ENCODE measurements around the gene SMG1.
A peak's percentile ranks its signal among the peaks of the same experiment; 100 is the strongest.
"Not testable (repeated sequence)": the region's sequence is repeated elsewhere in the genome, so short reads cannot be mapped to it uniquely, and the experiment has no call there.

SMG1 gene

DNA sequence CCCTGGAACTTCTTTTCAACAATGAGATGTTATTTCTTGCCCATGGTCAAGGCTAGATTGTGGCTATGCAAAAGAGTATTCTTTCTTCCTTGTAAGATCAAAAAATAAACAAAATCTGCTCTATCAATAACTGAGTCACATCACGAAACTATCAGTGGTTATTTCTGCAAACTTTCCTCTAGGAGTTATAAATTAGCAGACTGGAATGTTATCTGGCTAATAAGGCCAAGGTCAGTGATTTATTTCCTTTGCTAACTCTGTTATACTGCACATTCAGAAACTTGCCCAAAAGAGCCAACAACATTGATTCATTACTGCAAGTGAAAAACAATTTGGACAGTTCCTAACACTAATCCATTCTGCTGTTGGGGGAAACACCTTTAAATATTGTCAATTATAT, 129.8 kb downstream of the SMG1 start:
- no peak for DNase-seq

DNA sequence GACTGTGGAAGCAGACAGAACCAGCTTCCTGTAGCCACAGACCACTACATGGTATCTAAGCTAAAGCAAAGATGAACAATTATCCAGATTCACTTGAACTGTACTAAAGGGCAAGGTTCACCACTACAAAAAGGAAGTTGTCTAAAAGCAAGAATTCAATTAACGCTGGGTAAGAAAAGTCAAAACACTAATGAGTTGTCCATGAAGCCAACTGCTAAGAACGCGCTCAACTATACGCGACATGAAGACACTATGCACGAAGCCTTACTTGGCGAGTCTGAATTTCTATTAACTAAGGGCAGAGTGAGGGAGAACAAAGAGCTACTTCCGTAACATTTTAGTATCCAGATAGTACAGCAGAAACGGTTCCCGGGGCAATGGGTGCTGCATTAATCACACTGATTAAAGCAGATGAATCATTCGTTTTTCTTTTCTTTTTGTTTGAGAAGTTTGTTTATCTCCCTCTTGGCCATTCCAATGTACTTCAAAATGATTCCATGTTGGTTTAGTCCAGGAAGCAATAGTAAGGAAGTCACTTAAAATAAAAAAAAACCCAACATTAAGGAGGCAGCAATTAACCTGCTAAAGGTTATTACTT, 133.3 kb downstream of the SMG1 start:
- no peak for DNase-seq

DNA sequence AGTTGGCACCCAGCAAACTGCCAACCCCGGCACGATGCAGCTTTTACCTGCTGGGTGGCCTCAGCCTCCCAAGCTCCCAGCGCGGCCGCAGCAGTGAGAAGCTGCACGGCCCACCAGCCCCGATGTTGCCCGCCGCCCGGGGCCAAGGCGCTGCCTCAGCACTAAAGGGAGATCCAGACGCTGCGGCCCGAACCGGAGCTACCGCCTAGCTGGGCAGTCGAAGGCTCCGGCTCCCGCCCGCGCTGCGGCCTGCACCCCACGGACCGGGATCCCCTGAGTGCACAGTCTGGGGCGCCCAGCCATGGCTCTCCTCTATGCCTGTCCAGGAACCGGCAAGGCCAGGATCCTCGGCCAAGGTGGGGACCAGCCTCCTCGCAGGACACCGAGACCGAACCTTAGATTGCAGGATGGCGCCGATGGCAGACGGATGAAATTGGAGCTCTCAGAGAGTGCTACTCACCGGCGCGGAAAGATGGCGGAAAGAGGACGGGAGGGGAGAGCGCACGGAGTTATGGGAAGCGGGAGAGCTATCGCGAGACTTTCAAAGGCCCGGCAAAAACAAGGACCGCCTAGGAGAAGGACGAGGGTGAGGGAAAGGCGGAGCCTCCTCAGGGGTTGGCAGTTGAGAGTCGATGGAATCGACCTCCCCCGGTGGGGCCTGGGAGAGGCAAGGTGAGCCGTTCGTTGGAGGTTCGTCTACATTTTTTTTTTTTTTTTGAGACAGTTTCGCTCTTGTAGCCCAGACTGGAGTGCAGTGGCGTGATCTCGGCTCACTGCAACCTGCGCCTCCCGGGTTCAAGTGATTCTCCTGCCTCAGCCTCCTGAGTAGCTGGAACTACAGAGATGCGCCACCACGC, 136.1 kb downstream of the SMG1 start, which contains the start of gene RPS15A:
Gene RPS15A (minus strand): TSS at position 485 of the 857 bp plus-strand sequence. CDS start 1,221 bp downstream, outside the sequence.
- DNase-seq: peak; percentile 91 to 96

DNA sequence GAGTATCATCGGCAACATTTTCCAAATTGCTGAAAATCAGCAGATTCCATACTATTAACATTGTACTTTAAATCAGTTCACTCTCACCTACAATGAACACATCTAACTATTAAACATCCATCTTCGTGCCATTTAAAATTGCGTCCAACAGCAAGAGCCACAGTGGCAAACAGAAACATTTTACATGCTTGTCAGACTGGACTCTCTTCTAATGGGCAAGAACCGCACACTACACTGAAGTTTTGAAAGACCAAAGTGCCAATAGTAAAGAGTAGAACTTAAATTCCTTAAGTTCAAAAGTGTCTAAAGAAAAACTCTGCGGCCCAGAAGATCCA, 136.7 kb downstream of the SMG1 start:
- no peak for DNase-seq

DNA sequence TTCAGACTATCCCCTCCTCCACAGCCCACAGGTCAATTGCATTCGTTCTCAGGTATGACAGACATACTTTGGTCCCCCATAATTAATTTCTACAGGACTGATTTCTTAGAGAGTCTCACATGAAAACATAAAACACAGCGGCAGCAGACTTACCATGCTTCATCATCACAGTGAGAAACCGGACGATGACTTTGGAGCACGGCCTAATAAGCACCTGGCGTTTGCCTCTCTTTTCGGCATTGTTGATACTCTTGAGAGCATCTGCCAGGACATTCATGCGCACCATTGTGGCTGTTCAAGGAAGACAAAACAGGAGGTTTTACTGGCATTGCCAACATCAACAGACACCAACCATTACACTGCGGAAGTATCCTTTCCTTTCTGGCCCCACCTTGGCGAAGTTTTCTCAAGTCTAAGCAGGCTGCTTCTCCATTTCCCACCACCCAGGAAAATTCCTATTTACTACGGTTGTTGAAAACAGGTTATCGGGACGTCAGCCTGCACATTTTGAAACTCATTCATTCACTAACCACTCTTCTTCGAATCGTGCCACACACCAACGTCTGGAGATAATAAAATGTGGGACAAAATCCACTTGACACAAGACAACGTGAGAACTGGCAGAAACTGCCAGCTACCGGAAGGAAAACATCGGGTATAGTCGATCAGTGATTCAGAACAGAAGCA, 137.2 kb downstream of the SMG1 start:
- DNase-seq: no peak

DNA sequence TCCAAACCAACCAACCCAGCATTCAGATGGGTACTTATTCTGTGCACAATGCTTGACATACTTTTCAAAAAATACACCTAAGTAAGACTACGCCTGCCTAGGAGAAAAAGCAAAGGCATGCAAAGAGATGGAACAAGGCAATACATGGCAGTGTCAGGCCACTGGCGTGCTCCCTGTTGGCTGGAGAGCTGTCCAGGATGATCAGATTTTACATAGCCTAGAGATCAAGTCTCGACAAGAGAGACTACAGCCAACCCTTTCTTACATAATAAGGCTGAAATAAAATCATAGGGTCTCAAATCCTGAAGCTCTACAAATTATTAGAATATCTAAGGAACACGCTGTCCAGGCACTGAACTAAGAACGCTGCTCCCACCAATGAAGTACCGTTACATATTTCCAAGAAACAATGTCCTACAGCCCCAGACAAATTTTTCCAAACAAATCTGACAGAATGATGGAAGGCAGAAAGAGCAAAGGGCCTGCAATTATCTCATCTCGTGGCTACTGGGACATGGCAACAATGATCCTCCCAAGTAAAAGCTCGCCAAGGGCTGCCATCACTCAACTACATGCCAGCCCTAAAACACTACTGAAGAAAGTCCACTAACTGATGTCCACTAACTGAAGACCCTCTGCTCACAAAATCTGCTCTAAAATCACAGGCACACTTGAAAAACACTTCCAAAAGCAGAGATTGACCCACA, 141.1 kb downstream of the SMG1 start:
- DNase-seq: no peak

DNA sequence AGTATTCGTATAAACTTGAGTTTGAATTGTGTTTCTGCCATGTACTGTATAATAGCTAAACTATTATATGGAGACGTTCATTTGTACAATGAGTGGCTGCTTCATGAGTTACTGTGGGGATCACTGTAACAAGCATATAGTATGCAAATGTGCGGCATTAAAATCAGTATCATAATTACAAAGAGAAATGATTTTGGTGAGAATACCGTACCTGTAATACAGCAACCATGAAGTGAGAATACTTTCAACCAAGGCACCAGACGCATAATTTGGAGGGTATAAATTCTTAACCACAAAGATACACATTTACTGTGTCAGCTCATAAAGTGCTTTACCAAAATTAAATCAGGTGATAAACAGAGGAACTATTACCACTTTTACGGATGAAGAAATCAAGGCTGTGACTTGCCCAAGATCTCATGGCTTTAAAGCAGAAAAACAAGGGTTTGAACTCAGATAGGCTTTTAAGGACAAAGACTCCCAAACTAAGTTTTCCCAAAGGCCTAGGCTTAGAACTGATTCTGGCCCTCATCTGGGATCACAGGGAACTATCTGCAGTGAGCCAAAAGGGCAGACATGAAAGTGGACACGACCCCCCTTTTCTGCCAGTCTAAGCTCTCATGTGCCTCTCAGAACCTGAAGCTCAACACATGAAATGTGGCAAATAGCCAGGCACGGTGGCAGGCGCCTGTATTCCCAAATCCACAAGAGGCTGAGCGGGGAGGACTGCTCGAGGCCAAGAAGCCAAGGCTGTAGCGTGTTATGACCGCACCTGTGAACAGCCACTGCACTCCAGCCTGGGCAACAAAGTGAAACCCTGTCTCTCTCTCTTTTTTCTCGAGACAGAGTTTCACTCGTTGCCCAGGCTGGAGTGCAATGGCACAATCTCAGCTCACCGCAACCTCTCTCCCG, 142.5 kb downstream of the SMG1 start:
- DNase-seq: no peak

DNA sequence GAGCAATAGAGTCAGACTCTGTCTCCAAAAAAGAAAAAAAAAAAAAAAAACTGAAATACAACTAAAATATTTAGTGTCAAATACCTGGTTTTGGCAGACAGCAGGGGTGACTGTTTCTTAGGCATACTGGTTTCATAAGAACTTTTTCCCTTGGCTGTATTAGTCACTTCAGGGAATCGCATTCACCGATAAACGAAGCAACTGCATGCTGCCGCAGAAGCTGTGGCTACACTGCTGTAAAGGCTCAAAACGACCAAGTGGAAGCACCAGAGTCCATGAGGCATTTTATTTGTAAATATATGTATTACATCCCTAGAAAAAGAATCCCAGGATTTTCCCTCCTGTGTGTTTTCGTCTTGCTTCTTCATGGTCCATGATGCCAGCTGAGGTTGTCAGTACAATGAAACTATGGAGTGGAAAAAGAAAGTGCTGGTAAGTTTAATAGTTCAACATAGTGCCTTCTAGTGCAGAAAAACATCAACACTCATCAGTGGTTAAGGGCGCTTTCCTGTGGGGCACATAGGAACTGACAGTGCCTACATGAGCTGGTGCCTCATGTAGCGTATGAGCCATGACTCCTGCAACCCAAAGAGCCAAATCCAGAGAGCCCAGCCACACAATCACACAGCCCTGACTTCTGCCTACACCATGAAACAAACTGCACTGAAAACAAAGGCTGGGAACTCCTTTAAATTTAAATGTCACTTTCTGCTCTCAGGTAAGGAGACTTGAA, 143.3 kb downstream of the SMG1 start:
- DNase-seq: no peak

DNA sequence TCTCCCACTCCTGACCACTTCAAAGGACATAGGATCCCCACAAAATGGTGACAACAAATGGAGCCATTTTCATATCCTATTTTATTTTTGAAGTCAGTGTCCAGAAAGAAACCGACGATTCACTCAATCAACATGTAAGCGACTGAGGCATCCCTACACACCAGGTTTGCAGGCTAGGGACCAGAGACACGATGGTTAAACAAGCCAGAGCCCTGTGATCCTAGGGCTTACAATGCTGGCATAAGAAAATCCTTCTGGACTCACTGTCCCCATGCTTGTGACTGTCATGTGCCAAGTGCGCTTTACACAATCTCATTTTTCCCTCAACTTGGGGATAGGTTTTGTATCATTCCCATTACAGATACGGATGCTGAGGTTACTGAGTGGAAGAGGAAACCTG, 145.0 kb downstream of the SMG1 start:
- DNase-seq: not testable (repeated sequence)

DNA sequence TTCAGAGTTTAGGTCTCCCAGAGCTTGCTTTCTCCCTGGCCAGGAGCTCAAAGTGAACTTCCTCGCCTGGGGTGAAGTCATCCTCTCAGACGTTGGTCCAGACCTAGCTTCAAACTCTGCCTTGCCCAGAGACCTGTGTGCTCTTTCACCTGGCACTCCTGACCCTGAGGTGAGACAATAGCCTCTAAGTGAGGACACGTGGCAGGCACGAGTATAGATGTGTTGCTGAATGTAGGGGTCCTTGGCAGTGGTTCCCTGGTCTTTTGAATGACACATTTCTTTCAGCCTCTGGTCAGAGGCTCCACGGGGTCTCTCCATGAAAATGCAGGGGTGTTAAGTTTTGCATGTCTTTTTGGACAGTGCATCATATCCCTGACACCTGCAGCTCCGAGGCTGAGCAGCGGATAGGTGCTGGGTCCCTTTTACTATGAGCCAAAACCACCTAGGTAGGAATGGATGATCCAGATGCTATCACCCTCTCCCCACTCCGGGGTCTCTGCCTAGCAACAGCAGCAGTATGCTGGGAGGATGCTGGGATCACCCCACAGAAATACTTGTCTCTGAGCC, 145.7 kb downstream of the SMG1 start:
- DNase-seq: not testable (repeated sequence)

DNA sequence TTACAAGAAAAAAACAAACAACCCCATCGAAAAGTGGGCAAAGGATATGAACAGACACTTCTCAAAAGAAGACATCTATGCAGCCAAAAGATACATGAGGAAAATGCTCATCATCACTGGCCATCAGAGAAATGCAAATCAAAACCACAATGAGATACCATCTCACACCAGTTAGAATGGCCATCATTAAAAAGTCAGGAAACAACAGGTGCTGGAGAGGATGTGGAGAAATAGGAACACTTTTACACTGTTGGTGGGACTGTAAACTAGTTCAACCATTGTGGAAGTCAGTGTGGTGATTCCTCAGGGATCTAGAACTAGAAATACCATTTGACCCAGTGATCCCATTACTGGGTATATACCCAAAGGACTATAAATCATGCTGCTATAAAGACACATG, 148.5 kb downstream of the SMG1 start:
- DNase-seq: not testable (repeated sequence)

DNA sequence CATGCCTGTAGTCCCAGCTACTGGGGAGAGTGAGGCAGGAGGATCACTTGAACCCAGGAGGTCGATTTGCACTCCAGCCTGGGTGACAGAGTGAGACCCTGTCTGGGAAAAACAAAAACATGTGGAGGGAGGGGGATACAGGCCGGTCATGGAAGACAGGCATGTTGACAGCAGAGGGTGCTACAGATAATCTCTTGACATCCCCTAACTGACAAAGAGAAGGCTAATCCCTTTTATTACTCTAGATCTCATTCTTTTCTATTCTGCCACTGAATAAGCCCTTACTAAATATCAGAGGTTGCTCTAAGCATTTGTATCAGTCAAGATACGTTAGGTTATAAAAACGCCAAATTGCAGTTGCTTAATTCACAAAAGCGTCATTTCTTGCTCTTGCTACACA, 149.9 kb downstream of the SMG1 start:
- DNase-seq: not testable (repeated sequence)

DNA sequence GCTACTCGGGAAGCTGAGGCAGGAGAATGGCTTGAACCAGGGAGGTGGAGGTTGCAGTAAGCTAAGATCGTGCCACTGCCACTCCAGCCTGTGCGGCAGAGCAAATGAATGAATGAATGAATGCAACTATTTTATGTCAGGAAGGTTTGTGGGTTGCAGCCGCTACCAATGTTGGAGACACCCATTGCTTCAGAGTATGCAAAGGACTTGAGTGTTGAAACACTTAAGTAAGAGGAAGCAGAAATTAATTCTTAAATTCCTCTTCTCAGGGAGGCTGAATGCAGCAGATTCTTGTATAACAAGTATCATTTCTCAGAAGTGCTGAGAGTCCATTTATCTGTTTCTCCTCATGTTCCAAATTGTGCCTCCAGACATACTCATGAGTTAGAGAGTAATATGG, 151.6 kb downstream of the SMG1 start:
- DNase-seq: not testable (repeated sequence)

DNA sequence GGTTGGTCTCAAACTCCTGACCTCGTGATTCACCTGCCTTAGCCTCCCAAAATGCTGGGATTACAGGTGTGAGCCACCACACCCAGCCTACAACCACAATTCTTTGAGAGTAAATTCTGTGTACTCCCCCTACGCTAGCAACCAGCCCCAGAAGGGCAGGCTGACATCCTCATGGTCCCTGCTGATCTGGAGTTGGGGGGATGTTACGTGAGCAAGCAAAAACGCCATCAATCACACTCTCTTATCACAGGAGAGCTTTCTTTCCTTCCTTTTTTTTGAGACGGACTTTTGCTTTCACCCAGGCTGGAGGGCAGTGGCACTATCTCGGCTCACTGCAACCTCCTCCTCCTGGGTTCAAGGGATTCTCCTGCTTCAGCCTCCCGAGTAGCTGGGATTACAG, 154.0 kb downstream of the SMG1 start:
- DNase-seq: not testable (repeated sequence)

DNA sequence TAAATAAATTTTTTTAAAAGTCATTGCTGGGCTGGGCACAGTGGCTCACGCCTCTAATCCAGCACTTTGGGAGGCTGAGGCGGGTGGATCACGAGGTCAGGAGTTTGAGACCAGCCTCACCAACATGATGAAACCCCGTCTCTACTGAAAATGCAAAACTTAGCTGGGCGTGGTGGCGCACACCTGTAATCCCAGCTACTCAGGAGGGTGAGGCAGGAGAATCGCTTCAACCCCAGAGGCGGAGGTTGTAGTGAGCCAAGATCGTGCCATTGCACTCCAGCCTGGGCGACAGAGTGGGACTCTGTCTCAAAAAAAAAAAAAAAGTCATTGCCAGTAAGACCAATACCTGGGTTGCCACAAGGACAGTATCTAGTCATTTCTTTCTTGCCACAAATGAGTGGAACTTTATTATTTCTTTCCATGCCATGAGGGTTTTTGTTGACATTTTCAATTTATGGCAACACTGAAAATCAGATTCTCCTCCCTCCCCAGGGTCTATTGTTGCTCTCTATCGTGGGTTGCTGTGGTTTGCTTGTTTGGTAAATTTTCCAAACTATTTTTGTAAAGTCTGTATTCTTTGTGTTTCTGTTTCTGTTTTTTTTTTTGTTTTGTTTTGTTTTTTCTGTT, 155.8 kb downstream of the SMG1 start:
- not testable (repeated sequence) for DNase-seq

DNA sequence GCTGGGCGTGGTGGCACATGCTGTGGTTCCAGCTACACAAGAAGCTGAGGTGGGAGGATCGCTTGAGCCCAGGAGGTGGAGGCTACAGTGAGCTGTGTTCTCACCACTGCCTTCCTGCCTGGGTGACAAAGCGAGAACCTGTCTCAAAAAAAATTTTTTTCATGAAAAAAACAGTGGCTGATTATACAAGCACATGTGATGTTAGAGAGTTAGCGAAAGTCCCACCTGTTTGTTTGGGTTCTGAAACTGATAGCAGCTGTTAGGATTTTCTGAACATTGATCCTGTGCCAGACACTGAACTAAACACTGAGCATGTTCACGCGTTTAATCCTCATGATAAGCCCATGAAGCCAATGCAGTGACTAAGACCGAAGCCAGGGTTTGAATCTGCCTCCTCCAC, 159.0 kb downstream of the SMG1 start:
- not testable (repeated sequence) for DNase-seq

DNA sequence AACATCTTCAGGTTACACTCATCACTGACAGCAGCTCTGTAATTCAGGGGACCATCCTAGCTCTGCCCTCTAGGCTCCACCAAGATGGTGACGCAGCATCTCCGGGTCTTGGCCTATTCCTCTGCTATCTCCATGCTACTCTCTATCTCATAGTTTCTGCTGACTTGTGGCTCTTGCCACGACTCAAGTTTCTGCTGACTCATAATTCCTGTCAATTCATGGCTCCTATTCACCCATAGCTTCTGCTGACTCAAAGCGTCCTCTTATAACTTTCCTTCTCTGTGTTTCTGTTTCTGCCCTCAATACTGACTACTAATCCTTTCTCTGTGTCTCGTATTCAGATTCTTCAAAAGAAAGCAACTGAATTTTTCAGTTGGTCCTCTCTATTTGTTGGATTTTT, 163.5 kb downstream of the SMG1 start:
- not testable (repeated sequence) for DNase-seq

DNA sequence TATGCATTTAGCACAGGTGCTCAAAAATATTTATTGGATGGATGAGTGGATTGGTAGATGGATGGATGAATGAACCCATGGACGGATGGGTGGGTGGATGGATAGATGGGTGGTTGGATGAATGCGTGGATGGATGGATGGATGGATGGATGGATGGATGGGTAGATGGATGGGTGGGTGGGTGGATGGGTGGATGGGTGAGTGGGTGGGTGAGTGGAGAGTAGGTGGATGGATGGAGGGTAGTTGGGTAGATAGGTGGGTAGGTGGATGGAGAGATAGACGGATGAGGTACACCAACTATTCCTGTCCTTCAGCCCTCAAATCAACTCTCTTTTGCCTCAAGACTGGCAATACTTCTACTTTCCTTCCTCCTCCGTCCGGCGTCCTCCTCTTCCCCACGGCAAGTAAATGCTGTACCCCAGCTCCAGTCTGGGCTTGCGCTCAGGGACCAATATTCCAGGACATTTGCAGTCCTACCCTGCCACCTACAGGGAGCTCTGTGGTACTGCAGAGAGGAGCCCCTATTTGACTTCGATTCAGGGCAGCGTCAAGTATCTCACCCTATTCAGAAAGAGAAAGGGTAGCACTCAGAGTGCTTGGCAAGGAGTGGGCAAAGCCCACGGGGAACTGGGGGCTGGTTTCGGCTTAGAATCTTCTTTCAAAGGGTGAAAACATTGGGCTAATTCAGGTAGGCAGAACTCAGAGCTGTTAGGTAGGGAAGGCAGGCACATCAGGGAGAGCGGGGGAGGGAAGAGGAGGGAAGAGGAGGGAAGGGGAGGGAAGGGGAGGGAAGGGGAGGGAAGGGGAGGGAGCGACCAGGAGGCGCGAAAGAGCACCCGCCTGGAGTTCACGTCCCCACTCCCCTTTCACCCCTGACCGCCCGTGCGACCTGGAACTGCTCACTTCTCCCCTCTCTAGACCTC, 166.3 kb downstream of the SMG1 start:
- DNase-seq: peak in 1 of 2 experiments; percentile 45

DNA sequence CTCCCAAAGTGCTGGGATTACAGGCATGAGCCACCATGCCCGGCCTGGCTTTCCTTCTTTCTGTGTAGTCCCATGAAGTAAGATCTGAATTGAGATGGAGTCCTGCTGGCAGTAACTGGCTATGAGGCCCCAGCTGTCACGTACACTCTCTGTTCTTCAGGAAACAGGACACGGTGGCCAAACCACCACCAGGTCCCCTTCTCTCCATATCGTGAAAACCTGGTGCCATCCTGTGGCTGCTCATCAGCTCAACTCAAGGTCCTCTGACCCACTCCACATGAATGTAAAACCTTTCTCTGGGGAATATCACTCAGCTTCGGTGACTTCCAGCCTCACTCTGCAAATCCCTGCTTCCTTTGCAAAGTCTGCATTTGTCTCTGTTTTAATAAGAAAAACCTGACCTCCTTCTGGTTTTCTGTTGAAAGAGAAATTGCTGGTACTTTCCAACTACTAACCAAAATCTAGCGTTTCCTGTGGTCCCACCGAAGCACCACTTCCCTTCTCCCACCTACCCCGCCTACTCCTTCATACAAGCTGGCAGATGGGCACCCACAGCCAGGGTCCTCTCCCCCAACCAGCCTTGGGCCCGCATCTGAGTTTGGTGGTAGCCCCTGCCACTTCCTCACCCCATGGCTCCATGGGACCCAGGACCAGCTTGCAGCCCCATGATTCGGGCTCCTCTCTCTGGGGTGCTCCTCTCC, 168.1 kb downstream of the SMG1 start:
- not testable (repeated sequence) for DNase-seq
